GM19467 (cell line): ENCODE data around the gene WBP2.
"Not testable (repeated sequence)": the region's sequence is repeated elsewhere in the genome, so short reads cannot be mapped to it uniquely, and the experiment has no call there.

Experiments
- ATAC-seq: cut with Tn5 transposase; IDR thresholded peaks from one replicate; pipeline ENCODE4 v1.9.1; 2021; ENCODE audit warnings: mild to moderate bottlenecking, moderate library complexity; ENCODE audit not compliant: unreplicated experiment

The WBP2 gene

GRCh38 chr17:75889454-75889853 is 34.3 kb upstream of the WBP2 start:
- no peak for ATAC-seq

- ATAC-seq: no peak
These were observed 33.3 kb upstream of the WBP2 start for GRCh38 chr17:75888484-75888883.

GRCh38 chr17:75885860-75886259 is 30.7 kb upstream of the WBP2 start:
- not testable (repeated sequence) for ATAC-seq

GRCh38 chr17:75885431-75885830 is 30.3 kb upstream of the WBP2 start:
- ATAC-seq: no peak

- ATAC-seq: no peak
These were observed 26.7 kb upstream of the WBP2 start for GRCh38 chr17:75881678-75882454.

- ATAC-seq: no peak
These were observed 25.1 kb upstream of the WBP2 start for GRCh38 chr17:75880266-75880665.

- no peak for ATAC-seq
These were observed 23.3 kb upstream of the WBP2 start, which contains the start of gene TRIM47 for GRCh38 chr17:75878174-75878998. TRIM47 (minus strand) TSS chr17:75878581; CDS start chr17:75878548, 33 bp downstream.

GRCh38 chr17:75877752-75878173 is 22.6 kb upstream of the WBP2 start:
- no peak for ATAC-seq

- no peak for ATAC-seq
These were observed 22.0 kb upstream of the WBP2 start for GRCh38 chr17:75876938-75877751.

- no peak for ATAC-seq
These were observed 21.2 kb upstream of the WBP2 start for GRCh38 chr17:75876190-75876937.

- no peak for ATAC-seq
These were observed 20.7 kb upstream of the WBP2 start for GRCh38 chr17:75875940-75876189.

- ATAC-seq: no peak
These were observed 20.2 kb upstream of the WBP2 start for GRCh38 chr17:75875182-75875939.

GRCh38 chr17:75874323-75875181 is 19.4 kb upstream of the WBP2 start:
- no peak for ATAC-seq

GRCh38 chr17:75873587-75874322 is 18.6 kb upstream of the WBP2 start:
- ATAC-seq: no peak

GRCh38 chr17:75872434-75873351 is 17.6 kb upstream of the WBP2 start:
- ATAC-seq: no peak

GRCh38 chr17:75870228-75870627 is 15.1 kb upstream of the WBP2 start:
- not testable (repeated sequence) for ATAC-seq
